Peyer's patch (tissue), 4 donors: Measurements from ENCODE around the gene VRK1.

Experiments
- POLR2A ChIP-seq, 2 donors: fragments of 450-650 bp; IDR thresholded peaks; one replicate each; pipeline ENCODE4 v1.5.1; 2017; ENCODE audit warnings: antibody characterized with exemption in 2 of 2, mild to moderate bottlenecking in 2 of 2, moderate library complexity in 2 of 2
- TF ChIP-seq, protein P1 (sequence below), 6 experiments: fragments of 450-650 bp in 4 of 6; fragments of 200-600 bp in 2 of 6; sonication (generic) in 1 of 6; IDR thresholded peaks; one replicate each; pipeline ENCODE4 v1.5.1; 2017 to 2019; ENCODE audit warnings: antibody characterized with exemption in 6 of 6, mild to moderate bottlenecking in 3 of 6, moderate library complexity in 1 of 6

DNA sequence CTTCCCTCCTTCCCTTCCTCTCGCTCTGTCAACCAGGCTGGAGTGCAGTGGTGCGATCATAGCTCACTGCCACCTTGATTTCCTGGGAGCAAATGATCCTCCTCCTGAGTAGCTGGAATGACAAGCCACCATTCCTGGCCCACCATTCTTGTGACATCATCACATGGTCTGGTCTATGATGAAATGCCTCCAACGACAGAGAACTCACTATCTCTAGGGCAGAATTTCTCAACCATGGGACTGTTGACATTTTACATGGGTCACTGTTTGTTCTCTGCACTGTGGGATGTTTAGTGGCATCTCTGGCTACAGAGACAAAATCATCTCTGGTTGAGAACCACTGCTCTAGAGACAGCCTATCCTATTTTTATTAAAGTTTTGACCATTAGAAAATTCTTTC, 9.7 kb downstream of the VRK1 start:
- TF ChIP-seq, protein P1, sequence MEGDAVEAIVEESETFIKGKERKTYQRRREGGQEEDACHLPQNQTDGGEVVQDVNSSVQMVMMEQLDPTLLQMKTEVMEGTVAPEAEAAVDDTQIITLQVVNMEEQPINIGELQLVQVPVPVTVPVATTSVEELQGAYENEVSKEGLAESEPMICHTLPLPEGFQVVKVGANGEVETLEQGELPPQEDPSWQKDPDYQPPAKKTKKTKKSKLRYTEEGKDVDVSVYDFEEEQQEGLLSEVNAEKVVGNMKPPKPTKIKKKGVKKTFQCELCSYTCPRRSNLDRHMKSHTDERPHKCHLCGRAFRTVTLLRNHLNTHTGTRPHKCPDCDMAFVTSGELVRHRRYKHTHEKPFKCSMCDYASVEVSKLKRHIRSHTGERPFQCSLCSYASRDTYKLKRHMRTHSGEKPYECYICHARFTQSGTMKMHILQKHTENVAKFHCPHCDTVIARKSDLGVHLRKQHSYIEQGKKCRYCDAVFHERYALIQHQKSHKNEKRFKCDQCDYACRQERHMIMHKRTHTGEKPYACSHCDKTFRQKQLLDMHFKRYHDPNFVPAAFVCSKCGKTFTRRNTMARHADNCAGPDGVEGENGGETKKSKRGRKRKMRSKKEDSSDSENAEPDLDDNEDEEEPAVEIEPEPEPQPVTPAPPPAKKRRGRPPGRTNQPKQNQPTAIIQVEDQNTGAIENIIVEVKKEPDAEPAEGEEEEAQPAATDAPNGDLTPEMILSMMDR (IDR thresholded peaks at IDR 0.05) = no peak
- no peak for TF ChIP-seq POLR2A (IDR thresholded peaks at IDR 0.05)
